HepG2 (cell line): ENCODE data around the gene SLC2A4. TPM values are rescaled to one million over a fixed set of nuclear protein-coding genes. Genes with fewer than 3 reads are reported as not detected.

ENCODE experiments used
- EED ChIP-seq: sonication (generic); formaldehyde crosslinking; IDR thresholded peaks from 2 replicates; pipeline ENCODE4 v1.5.0; 2020; ENCODE audit warnings: mild to moderate bottlenecking, missing genetic modification reagents
- HNRNPH1 ChIP-seq: fragments of 200-400 bp; formaldehyde crosslinking; optimal IDR thresholded peaks from 2 replicates; pipeline ENCODE3; 2017; ENCODE audit warnings: mild to moderate bottlenecking, low read depth, low read length
- NFE2 ChIP-seq: sonication (generic); formaldehyde crosslinking; IDR thresholded peaks from 2 replicates; pipeline ENCODE4 v1.4.0; 2020; ENCODE audit warnings: missing genetic modification reagents
- PRMT3 ChIP-seq: sonication (generic); formaldehyde crosslinking; IDR thresholded peaks from 2 replicates; pipeline ENCODE4 v1.8.1; 2022; ENCODE audit warnings: low read depth, mild to moderate bottlenecking, moderate library complexity, missing genetic modification reagents, borderline replicate concordance
- RARA ChIP-seq: IDR thresholded peaks from 2 replicates; pipeline ENCODE4 v1.6.1; 2016; ENCODE audit warnings: missing genetic modification reagents, missing compliant biosample characterization
- ZNF329 ChIP-seq: sonication (generic); formaldehyde crosslinking; IDR thresholded peaks from 2 replicates; pipeline ENCODE4 v1.9.0; 2021; ENCODE audit warnings: low read depth, mild to moderate bottlenecking, missing genetic modification reagents
- ZNF431 ChIP-seq: sonication (generic); formaldehyde crosslinking; IDR thresholded peaks from 2 replicates; pipeline ENCODE4 v1.9.0; 2022; ENCODE audit warnings: missing genetic modification reagents, low read depth, mild to moderate bottlenecking, borderline replicate concordance
- ZNF615 ChIP-seq: sonication (generic); formaldehyde crosslinking; IDR thresholded peaks from 2 replicates; pipeline ENCODE4 v1.5.0; 2020; ENCODE audit warnings: mild to moderate bottlenecking, missing genetic modification reagents, borderline replicate concordance
- polyA plus RNA-seq, 8 experiments: library from polyadenylated mRNA; depleted of rRNA in 3 of 8; stranded (reverse) in 7 of 8; unstranded in 1 of 8; fragments of >200 nt; fragmentation: Illumina TruSeq in 4 of 8; extraction: Trizol in 4 of 8; gene quantifications; 2 replicates each; pipeline versions ENCODE4 v1.2.1 to v1.2.3, GENCODE V29; 2011 to 2016; ENCODE audit warnings: low read depth in 4 of 8, missing spikeins in 1 of 8, mixed read lengths in 1 of 8; ENCODE audit not compliant: insufficient read depth in 1 of 8
- total RNA-seq, 5 experiments: library from RNA; depleted of rRNA; stranded (reverse); fragments of >200 nt; fragmentation: Illumina TruSeq; extraction: Trizol; gene quantifications; 2 replicates each; pipeline ENCODE4 v1.2.3, GENCODE V29; 2016; ENCODE audit warnings: low read depth in 1 of 5
- TF ChIP-seq, protein P1 (sequence below), 2 experiments: sonication (generic) in 1 of 2; formaldehyde crosslinking in 1 of 2; IDR thresholded peaks; 2 replicates each; pipeline versions ENCODE4 v1.6.1 to v1.9.0; 2014 to 2022; ENCODE audit warnings: antibody characterized with exemption in 1 of 2, borderline replicate concordance in 1 of 2, inconsistent platforms in 1 of 2, low read depth in 1 of 2, missing genetic modification reagents in 1 of 2
- TF ChIP-seq, protein P2 (sequence below): sonication (generic); formaldehyde crosslinking; IDR thresholded peaks from 2 replicates; pipeline ENCODE4 v1.4.0; 2020; ENCODE audit warnings: missing genetic modification reagents, borderline replicate concordance
- TF ChIP-seq, protein P3 (sequence below): sonication (generic); formaldehyde crosslinking; IDR thresholded peaks from 2 replicates; pipeline ENCODE4 v1.5.0; 2020; ENCODE audit warnings: mild to moderate bottlenecking, missing genetic modification reagents, borderline replicate concordance
- TF ChIP-seq, protein P4 (sequence below): IDR thresholded peaks from 2 replicates; pipeline ENCODE4 v1.6.1; 2016; ENCODE audit warnings: low read depth

SLC2A4 gene
- total and polyA plus RNA-seq, 2 of the 13 experiments (the other 11 are each of a cell fraction or from before 2014, with no cell fraction given), result 4.9 to 5.8 TPM

DNA sequence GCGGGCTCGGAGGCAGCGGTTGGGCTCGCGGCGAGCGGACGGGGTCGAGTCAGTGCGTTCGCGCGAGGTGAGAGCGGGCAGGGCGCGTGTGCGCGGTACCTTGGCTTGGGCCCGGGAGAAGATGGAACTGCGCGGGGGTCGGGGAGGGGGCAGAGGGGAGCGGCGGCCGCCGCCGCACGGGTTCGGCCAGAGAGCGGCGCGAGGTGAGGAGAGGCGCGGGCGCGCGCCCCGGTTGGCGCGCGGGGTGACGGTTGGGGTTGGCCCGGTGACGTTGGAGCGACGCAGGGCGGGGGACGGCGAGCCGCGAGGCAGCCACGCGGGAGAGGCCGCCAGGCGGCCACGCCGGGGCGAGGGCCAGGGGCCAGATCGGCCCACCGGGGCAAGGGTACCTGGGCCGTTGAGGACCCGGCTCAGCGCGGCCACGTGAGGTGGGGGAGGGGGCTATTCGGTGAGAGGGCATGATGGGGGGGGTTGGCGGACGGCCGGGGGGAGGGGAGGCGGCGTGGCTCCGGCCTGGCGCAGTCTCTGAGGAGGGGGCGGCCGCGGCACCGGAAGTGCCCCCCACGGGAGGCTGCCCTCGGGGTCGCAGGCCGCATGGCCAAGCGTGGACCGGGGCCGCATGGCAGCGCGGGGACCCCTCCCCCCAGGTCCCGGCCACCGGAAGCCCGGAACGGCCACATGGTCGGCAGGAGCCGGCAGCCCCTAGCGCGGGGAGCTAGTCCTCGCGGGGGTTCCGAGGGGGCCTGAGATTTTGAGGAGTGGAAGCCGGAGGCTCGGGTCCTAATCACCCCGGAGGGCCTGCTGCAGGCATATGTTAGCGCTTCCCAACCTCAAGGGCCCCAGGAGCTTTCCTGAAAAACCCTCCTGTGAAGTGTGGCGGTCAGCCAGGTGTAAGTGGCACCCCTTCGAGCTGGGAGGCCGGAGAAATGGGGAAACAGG, 26.4 kb downstream of the SLC2A4 start (continued):
- TF ChIP-seq, protein P1, sequence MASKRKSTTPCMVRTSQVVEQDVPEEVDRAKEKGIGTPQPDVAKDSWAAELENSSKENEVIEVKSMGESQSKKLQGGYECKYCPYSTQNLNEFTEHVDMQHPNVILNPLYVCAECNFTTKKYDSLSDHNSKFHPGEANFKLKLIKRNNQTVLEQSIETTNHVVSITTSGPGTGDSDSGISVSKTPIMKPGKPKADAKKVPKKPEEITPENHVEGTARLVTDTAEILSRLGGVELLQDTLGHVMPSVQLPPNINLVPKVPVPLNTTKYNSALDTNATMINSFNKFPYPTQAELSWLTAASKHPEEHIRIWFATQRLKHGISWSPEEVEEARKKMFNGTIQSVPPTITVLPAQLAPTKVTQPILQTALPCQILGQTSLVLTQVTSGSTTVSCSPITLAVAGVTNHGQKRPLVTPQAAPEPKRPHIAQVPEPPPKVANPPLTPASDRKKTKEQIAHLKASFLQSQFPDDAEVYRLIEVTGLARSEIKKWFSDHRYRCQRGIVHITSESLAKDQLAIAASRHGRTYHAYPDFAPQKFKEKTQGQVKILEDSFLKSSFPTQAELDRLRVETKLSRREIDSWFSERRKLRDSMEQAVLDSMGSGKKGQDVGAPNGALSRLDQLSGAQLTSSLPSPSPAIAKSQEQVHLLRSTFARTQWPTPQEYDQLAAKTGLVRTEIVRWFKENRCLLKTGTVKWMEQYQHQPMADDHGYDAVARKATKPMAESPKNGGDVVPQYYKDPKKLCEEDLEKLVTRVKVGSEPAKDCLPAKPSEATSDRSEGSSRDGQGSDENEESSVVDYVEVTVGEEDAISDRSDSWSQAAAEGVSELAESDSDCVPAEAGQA (IDR thresholded peaks at IDR 0.05; ENCODE audit: low read depth), result no peak
- TF ChIP-seq, protein P1 (CRISPR knock-in tag; IDR thresholded peaks at IDR 0.05; ENCODE audit: borderline replicate concordance), result peak; percentile 23; the same call in 1 of the 2 replicates
- TF ChIP-seq ZNF615 (CRISPR knock-in tag) (no peak), HNRNPH1 (no peak), NFE2 (no peak), RARA (no peak), EED (no peak), ZNF431 (CRISPR knock-in tag) (0 out of 2 replicates have a peak, but pooled peaks have one; percentile 43), PRMT3 (CRISPR knock-in tag) (no peak), ZNF329 (no peak)
- TF ChIP-seq, protein P2, sequence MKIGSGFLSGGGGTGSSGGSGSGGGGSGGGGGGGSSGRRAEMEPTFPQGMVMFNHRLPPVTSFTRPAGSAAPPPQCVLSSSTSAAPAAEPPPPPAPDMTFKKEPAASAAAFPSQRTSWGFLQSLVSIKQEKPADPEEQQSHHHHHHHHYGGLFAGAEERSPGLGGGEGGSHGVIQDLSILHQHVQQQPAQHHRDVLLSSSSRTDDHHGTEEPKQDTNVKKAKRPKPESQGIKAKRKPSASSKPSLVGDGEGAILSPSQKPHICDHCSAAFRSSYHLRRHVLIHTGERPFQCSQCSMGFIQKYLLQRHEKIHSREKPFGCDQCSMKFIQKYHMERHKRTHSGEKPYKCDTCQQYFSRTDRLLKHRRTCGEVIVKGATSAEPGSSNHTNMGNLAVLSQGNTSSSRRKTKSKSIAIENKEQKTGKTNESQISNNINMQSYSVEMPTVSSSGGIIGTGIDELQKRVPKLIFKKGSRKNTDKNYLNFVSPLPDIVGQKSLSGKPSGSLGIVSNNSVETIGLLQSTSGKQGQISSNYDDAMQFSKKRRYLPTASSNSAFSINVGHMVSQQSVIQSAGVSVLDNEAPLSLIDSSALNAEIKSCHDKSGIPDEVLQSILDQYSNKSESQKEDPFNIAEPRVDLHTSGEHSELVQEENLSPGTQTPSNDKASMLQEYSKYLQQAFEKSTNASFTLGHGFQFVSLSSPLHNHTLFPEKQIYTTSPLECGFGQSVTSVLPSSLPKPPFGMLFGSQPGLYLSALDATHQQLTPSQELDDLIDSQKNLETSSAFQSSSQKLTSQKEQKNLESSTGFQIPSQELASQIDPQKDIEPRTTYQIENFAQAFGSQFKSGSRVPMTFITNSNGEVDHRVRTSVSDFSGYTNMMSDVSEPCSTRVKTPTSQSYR (CRISPR knock-in tag), result peak; percentile 92
- TF ChIP-seq, protein P3, sequence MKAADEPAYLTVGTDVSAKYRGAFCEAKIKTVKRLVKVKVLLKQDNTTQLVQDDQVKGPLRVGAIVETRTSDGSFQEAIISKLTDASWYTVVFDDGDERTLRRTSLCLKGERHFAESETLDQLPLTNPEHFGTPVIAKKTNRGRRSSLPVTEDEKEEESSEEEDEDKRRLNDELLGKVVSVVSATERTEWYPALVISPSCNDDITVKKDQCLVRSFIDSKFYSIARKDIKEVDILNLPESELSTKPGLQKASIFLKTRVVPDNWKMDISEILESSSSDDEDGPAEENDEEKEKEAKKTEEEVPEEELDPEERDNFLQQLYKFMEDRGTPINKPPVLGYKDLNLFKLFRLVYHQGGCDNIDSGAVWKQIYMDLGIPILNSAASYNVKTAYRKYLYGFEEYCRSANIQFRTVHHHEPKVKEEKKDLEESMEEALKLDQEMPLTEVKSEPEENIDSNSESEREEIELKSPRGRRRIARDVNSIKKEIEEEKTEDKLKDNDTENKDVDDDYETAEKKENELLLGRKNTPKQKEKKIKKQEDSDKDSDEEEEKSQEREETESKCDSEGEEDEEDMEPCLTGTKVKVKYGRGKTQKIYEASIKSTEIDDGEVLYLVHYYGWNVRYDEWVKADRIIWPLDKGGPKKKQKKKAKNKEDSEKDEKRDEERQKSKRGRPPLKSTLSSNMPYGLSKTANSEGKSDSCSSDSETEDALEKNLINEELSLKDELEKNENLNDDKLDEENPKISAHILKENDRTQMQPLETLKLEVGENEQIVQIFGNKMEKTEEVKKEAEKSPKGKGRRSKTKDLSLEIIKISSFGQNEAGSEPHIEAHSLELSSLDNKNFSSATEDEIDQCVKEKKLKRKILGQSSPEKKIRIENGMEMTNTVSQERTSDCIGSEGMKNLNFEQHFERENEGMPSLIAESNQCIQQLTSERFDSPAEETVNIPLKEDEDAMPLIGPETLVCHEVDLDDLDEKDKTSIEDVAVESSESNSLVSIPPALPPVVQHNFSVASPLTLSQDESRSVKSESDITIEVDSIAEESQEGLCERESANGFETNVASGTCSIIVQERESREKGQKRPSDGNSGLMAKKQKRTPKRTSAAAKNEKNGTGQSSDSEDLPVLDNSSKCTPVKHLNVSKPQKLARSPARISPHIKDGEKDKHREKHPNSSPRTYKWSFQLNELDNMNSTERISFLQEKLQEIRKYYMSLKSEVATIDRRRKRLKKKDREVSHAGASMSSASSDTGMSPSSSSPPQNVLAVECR, result peak; percentile 70
- TF ChIP-seq, protein P4, sequence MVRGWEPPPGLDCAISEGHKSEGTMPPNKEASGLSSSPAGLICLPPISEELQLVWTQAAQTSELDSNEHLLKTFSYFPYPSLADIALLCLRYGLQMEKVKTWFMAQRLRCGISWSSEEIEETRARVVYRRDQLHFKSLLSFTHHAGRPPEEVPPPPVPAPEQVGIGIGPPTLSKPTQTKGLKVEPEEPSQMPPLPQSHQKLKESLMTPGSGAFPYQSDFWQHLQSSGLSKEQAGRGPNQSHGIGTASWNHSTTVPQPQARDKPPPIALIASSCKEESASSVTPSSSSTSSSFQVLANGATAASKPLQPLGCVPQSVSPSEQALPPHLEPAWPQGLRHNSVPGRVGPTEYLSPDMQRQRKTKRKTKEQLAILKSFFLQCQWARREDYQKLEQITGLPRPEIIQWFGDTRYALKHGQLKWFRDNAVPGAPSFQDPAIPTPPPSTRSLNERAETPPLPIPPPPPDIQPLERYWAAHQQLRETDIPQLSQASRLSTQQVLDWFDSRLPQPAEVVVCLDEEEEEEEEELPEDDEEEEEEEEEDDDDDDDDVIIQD (CRISPR knock-in tag), result no peak
